ENCODE data around the gene DLX5. TPM values are rescaled to one million over a fixed set of nuclear protein-coding genes. Genes with fewer than 3 reads are reported as not detected.

The DLX5 gene
- total and polyA plus RNA-seq, 2 donors (not counting 3 experiments of a cell fraction or from before 2014, with no cell fraction given) = not detected

DNA sequence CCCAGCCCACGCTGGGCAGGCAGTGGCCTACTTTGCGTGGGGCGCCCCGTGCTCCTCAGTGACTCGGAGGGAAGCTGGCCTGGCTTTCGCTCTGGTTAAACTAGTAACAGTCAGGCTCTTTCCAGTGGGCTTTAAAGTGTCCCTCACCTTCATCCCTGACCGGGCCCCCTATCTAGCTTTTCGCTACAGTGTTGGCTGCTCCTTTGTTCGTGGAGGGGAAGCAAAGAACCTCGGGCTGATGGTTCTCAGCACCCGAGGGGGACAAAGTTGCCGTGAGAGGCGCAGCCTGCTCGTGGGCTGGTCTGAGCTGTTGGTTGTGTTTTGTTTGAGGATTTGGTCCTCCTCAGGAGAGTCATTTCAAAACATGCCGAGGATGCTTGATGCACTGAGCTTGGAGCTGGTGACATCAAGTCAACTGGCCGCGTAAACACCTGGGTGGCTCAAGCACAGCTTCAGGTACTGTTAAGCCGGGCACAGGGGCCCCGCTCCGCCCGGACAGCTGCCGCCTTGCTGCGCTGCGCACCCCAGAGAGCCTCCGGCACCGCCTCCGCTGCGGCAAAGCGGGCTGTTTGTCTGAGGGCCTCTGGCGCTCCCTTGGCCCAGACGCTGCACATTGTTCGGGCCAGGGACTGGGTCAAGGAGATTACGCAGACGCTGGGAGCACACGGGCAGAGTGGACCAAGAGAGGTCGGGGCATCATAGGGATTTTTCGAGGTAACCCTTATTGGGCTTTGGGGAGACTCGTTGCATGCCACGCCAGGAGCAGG lies 17.6 kb downstream of the DLX5 start:
- TF ChIP-seq EZH2 (IDR thresholded peaks at IDR 0.05; ENCODE audit: borderline replicate concordance, low read depth, low read length, severe bottlenecking) = peak; percentile 91
- TF ChIP-seq, protein P1, sequence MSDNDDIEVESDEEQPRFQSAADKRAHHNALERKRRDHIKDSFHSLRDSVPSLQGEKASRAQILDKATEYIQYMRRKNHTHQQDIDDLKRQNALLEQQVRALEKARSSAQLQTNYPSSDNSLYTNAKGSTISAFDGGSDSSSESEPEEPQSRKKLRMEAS (IDR thresholded peaks at IDR 0.05; ENCODE audit: insufficient read depth, insufficient read length) = no peak
- no peak for TF ChIP-seq FOS (IDR thresholded peaks at IDR 0.05; ENCODE audit: borderline replicate concordance, insufficient read depth, low read length)
- no peak for TF ChIP-seq MYC (IDR thresholded peaks at IDR 0.05; ENCODE audit: low read depth, low read length)
- TF ChIP-seq POLR2AphosphoS5 (IDR thresholded peaks at IDR 0.05; ENCODE audit: insufficient read depth, low read depth, low read length) = no peak
- TF ChIP-seq, protein P2, sequence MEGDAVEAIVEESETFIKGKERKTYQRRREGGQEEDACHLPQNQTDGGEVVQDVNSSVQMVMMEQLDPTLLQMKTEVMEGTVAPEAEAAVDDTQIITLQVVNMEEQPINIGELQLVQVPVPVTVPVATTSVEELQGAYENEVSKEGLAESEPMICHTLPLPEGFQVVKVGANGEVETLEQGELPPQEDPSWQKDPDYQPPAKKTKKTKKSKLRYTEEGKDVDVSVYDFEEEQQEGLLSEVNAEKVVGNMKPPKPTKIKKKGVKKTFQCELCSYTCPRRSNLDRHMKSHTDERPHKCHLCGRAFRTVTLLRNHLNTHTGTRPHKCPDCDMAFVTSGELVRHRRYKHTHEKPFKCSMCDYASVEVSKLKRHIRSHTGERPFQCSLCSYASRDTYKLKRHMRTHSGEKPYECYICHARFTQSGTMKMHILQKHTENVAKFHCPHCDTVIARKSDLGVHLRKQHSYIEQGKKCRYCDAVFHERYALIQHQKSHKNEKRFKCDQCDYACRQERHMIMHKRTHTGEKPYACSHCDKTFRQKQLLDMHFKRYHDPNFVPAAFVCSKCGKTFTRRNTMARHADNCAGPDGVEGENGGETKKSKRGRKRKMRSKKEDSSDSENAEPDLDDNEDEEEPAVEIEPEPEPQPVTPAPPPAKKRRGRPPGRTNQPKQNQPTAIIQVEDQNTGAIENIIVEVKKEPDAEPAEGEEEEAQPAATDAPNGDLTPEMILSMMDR (IDR thresholded peaks at IDR 0.05; ENCODE audit: extremely low read depth in 1 of 2, insufficient read depth in 1 of 2, low read depth in 1 of 2, low read length in 2 of 2) = no peak
- no peak for TF ChIP-seq POLR2A (IDR thresholded peaks at IDR 0.05; ENCODE audit: low read depth, low read length)
- FAIRE-seq = no peak
- dilution Hi-C loops (cut with MboI; ENCODE audit: extremely low pct_ligation_motif_present, low sequenced_read_pairs) = no loop called here
- H3K4me1 ChIP-seq (ENCODE audit: control insufficient read depth, extremely low read depth, insufficient read depth, low read length) = peaks cover 3% of the 10 kb centered on the region
- H4K20me1 ChIP-seq (replicated peaks; ENCODE audit: control insufficient read depth, extremely low read depth, insufficient read depth, low read length) = no peaks in the 10 kb centered on the region
- no peak overlapping the region for H3K27ac ChIP-seq (ENCODE audit: insufficient read depth, low read depth, low read length)
- no peaks in the 10 kb centered on the region for H3K9me1 ChIP-seq (replicated peaks; ENCODE audit: control insufficient read depth, extremely low read depth, insufficient read depth, low read length)
- CTCF ChIA-PET = interaction anchor here (1.3 to 1.6 kb wide), 2 partner anchors 19 to 1091 kb away, joined by 3 to 5 read pairs; no protein-coding TSS in a partner anchor
- no peak overlapping the region for H2AFZ ChIP-seq (ENCODE audit: low read depth, low read length)
- H3K79me2 ChIP-seq (ENCODE audit: control insufficient read depth, insufficient read depth, low read length) = no peaks in the 10 kb centered on the region
- intact Hi-C loops (cut with micrococcal nuclease) = loop anchor here (2.0 to 5.0 kb wide), 2 partner anchors 16 to 685 kb away; partner anchors contain the start of gene SLC25A13
- H3K36me3 ChIP-seq (ENCODE audit: control insufficient read depth in 2 of 2, extremely low read depth in 1 of 2, insufficient read depth in 2 of 2, low read length in 2 of 2) = no peaks in the 10 kb centered on the region
- no peak overlapping the region for H3K4me2 ChIP-seq (ENCODE audit: insufficient read depth, low read length)
- no peak overlapping the region for H3K4me3 ChIP-seq (replicated peaks in 1 of 3; ENCODE audit: insufficient read depth in 1 of 3, low read depth in 1 of 3, low read length in 3 of 3)
- POLR2A ChIA-PET = no interaction called here
- no peak overlapping the region for H3K9ac ChIP-seq (replicated peaks; ENCODE audit: extremely low read depth, insufficient read depth, low read length)
- no peaks in the 10 kb centered on the region for H3K9me3 ChIP-seq (replicated peaks; ENCODE audit: control insufficient read depth, insufficient read depth, low read length)
- no peak for DNase-seq (ENCODE audit: low read depth, low spot score)
- BruUV-seq (replicated peaks) = no TSS peak
- peaks cover 81 to 94% of the 10 kb centered on the region in 2 experiments for H3K27me3 ChIP-seq (ENCODE audit: control insufficient read depth in 2 of 2, insufficient read depth in 2 of 2, low read length in 2 of 2)

All from endothelial cell of umbilical vein (primary cell).